Measurements from ENCODE around the gene MMP2.
A peak's percentile ranks its signal among the peaks of the same experiment; 100 is the strongest.

MMP2 gene

GRCh38 chr16:55478827-55479429, at the start of gene MMP2:
MMP2 (plus strand) TSS chr16:55479198; CDS start chr16:55479480, 282 bp downstream.
- TF ChIP-seq POLR2A (IDR thresholded peaks at IDR 0.05; ENCODE audit: low read length) (no peak), GATA1 (IDR thresholded peaks at IDR 0.05; ENCODE audit: low read depth, low read length) (no peak)
- no peak for DNase-seq

GRCh38 chr16:55433030-55433429, 46.0 kb upstream of the MMP2 start:
- TF ChIP-seq POLR2A (IDR thresholded peaks at IDR 0.05; ENCODE audit: low read length) = no peak
- DNase-seq = no peak

- TF ChIP-seq POLR2A (IDR thresholded peaks at IDR 0.05; ENCODE audit: low read length) (no peak), GATA1 (IDR thresholded peaks at IDR 0.05; ENCODE audit: low read depth, low read length) (no peak)
- no peak for DNase-seq
Measured at GRCh38 chr16:55433535-55433934, 45.5 kb upstream of the MMP2 start.

GRCh38 chr16:55434000-55434399, 45.0 kb upstream of the MMP2 start:
- DNase-seq = no peak
- TF ChIP-seq GATA1 (IDR thresholded peaks at IDR 0.05; ENCODE audit: low read depth, low read length) (no peak), POLR2A (IDR thresholded peaks at IDR 0.05; ENCODE audit: low read length) (no peak)

GRCh38 chr16:55435387-55435786, 43.6 kb upstream of the MMP2 start:
- no peak for TF ChIP-seq POLR2A (IDR thresholded peaks at IDR 0.05; ENCODE audit: low read length)
- no peak for TF ChIP-seq GATA1 (IDR thresholded peaks at IDR 0.05; ENCODE audit: low read depth, low read length)
- DNase-seq = peak; percentile 47 to 80

GRCh38 chr16:55436587-55436986, 42.4 kb upstream of the MMP2 start:
- no peak for DNase-seq
- TF ChIP-seq GATA1 (IDR thresholded peaks at IDR 0.05; ENCODE audit: low read depth, low read length) (no peak), POLR2A (IDR thresholded peaks at IDR 0.05; ENCODE audit: low read length) (no peak)

GRCh38 chr16:55437625-55438024, 41.4 kb upstream of the MMP2 start:
- no peak for DNase-seq
- no peak for TF ChIP-seq GATA1 (IDR thresholded peaks at IDR 0.05; ENCODE audit: low read depth, low read length)
- no peak for TF ChIP-seq POLR2A (IDR thresholded peaks at IDR 0.05; ENCODE audit: low read length)

- TF ChIP-seq POLR2A (IDR thresholded peaks at IDR 0.05; ENCODE audit: low read length) = no peak
- no peak for TF ChIP-seq GATA1 (IDR thresholded peaks at IDR 0.05; ENCODE audit: low read depth, low read length)
- DNase-seq = no peak
Measured at GRCh38 chr16:55438281-55438680, 40.7 kb upstream of the MMP2 start.

GRCh38 chr16:55439101-55439690, 39.8 kb upstream of the MMP2 start:
- DNase-seq = no peak
- TF ChIP-seq GATA1 (IDR thresholded peaks at IDR 0.05; ENCODE audit: low read depth, low read length) (no peak), POLR2A (IDR thresholded peaks at IDR 0.05; ENCODE audit: low read length) (no peak)

GRCh38 chr16:55443434-55444346, 35.3 kb upstream of the MMP2 start:
- TF ChIP-seq GATA1 (IDR thresholded peaks at IDR 0.05; ENCODE audit: low read depth, low read length) (no peak), POLR2A (IDR thresholded peaks at IDR 0.05; ENCODE audit: low read length) (no peak)
- no peak for DNase-seq

GRCh38 chr16:55444754-55445485, 34.1 kb upstream of the MMP2 start:
- no peak for DNase-seq
- TF ChIP-seq POLR2A (IDR thresholded peaks at IDR 0.05; ENCODE audit: low read length) = no peak
- TF ChIP-seq GATA1 (IDR thresholded peaks at IDR 0.05; ENCODE audit: low read depth, low read length) = no peak

- no peak for DNase-seq
- no peak for TF ChIP-seq POLR2A (IDR thresholded peaks at IDR 0.05; ENCODE audit: low read length)
Measured at GRCh38 chr16:55447231-55447630, 31.8 kb upstream of the MMP2 start.

- DNase-seq = no peak
- TF ChIP-seq POLR2A (IDR thresholded peaks at IDR 0.05; ENCODE audit: low read length) (no peak), GATA1 (IDR thresholded peaks at IDR 0.05; ENCODE audit: low read depth, low read length) (no peak)
Measured at GRCh38 chr16:55452996-55453395, 26.0 kb upstream of the MMP2 start.

- DNase-seq = no peak
- TF ChIP-seq GATA1 (IDR thresholded peaks at IDR 0.05; ENCODE audit: low read depth, low read length) (no peak), POLR2A (IDR thresholded peaks at IDR 0.05; ENCODE audit: low read length) (no peak)
Measured at GRCh38 chr16:55453909-55454308, 25.1 kb upstream of the MMP2 start.
